ENCODE data around the gene MPP2. TPM values are rescaled to one million over a fixed set of nuclear protein-coding genes. Genes with fewer than 3 reads are reported as not detected.

MPP2 gene
- total and polyA plus RNA-seq, 7 donors = 0.23 to 33.0 (median 10.9) TPM

DNA sequence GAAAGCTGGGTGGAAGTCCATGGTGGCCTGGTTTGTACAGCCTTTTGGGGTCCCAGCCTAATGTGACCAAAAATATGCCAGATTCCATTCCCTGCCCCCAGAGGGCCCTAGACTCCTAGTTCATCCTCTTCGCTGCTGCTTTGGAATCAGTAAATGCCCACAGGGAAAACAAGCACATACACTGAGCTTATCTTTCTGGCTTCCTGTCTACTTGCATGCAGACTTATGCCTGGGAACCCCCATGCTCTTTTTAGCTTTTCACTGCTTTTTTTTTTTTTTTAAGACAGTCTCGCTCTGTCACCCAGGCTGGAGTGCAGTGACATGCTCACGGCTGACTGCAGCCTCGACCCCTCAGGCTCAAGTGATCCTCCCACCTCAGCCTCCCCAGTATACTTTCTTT, 66.5 kb downstream of the MPP2 start:
- H3K4me1 ChIP-seq = peaks cover 0 to 2% (median under 1%) of the 10 kb centered on the region in 4 donors
- H3K9me3 ChIP-seq = no peaks in the 10 kb centered on the region
- no peak for DNase-seq
- peak overlapping the region in 2 of 4 donors; percentile 8 to 19 for H3K27ac ChIP-seq
- intact Hi-C loops (cut with DNase I) = no loop called here
- H3K4me3 ChIP-seq = no peak overlapping the region
- 76 to 89% methylated on average over 4 of the region's 4 CpGs for WGBS, 2 donors
- TF ChIP-seq EP300 (IDR thresholded peaks at IDR 0.05) = no peak
- TF ChIP-seq, protein P1, sequence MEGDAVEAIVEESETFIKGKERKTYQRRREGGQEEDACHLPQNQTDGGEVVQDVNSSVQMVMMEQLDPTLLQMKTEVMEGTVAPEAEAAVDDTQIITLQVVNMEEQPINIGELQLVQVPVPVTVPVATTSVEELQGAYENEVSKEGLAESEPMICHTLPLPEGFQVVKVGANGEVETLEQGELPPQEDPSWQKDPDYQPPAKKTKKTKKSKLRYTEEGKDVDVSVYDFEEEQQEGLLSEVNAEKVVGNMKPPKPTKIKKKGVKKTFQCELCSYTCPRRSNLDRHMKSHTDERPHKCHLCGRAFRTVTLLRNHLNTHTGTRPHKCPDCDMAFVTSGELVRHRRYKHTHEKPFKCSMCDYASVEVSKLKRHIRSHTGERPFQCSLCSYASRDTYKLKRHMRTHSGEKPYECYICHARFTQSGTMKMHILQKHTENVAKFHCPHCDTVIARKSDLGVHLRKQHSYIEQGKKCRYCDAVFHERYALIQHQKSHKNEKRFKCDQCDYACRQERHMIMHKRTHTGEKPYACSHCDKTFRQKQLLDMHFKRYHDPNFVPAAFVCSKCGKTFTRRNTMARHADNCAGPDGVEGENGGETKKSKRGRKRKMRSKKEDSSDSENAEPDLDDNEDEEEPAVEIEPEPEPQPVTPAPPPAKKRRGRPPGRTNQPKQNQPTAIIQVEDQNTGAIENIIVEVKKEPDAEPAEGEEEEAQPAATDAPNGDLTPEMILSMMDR (IDR thresholded peaks at IDR 0.05) = no peak
- no peak for TF ChIP-seq POLR2AphosphoS5 (IDR thresholded peaks at IDR 0.05)
- TF ChIP-seq POLR2A (IDR thresholded peaks at IDR 0.05) = no peak
- no peaks in the 10 kb centered on the region for H3K27me3 ChIP-seq
- H3K36me3 ChIP-seq = no peaks in the 10 kb centered on the region

DNA sequence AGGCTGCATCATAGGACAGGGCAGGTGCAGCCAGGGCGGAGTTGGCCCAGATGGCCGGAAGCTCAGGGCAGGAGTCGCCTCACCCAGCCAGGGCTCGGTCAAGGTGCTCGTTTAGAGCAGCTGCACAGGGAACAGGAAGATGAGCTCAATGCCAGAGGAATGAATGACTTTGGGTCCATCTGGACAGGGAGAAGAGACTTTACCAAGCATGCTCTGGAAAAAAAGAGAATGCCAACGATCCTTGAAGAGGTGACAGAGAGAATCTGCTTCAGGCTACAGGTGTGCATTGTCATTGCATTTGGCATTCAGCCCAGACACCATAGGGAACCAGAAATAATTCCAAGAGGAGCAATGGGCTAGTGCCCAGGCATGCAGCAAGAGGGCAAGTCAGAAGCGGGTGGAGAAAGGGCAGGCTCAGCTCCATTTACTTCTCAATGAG, 67.6 kb downstream of the MPP2 start:
- DNase-seq = no peak
- Histone ChIP-seq H3K9me3 (no peaks in the 10 kb centered on the region), H3K27me3 (no peaks in the 10 kb centered on the region), H3K36me3 (no peaks in the 10 kb centered on the region), H3K27ac (no peak overlapping the region), H3K4me1 (no peaks in the 10 kb centered on the region), H3K4me3 (no peak overlapping the region)
- WGBS, 2 donors = 14 to 48% methylated on average over 7 of the region's 7 CpGs
- TF ChIP-seq POLR2AphosphoS5 (IDR thresholded peaks at IDR 0.05) (no peak), EP300 (IDR thresholded peaks at IDR 0.05) (no peak), POLR2A (IDR thresholded peaks at IDR 0.05) (no peak)
- TF ChIP-seq, protein P1 (IDR thresholded peaks at IDR 0.05) = no peak
- intact Hi-C loops (cut with DNase I) = no loop called here

DNA sequence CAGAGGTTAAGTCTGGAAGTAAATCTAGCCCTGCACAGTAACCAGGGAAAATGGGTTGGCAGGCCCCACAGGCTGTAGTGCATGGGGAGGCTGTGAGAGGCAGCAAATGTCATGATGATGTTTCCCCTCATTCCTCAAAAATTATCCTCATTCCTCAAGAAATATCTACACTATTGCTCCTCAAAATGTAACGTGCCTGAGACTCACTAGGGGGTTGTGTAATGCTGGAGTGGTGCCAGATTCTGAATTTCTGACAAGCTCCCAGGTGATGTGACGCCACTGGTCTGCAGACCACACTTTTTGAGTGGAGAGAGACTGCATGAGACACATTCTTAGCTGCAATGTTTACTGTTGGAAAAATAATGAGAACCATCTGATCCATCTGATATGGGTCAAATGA, 73.2 kb downstream of the MPP2 start:
- H3K27ac ChIP-seq = no peak overlapping the region
- no peaks in the 10 kb centered on the region for H3K27me3 ChIP-seq
- TF ChIP-seq POLR2AphosphoS5 (IDR thresholded peaks at IDR 0.05) (peak in 1 of 4 donors; percentile 14), POLR2A (IDR thresholded peaks at IDR 0.05) (no peak), EP300 (IDR thresholded peaks at IDR 0.05) (no peak)
- TF ChIP-seq, protein P1 (IDR thresholded peaks at IDR 0.05) = no peak
- no peaks in the 10 kb centered on the region for H3K9me3 ChIP-seq
- H3K36me3 ChIP-seq = peaks cover 0 to 15% (median 3%) of the 10 kb centered on the region in 4 donors
- whole genome bisulfite sequencing, 2 donors = 63 to 64% methylated on average over 2 of the region's 2 CpGs
- DNase-seq = peak; percentile 84
- H3K4me3 ChIP-seq = no peak overlapping the region
- intact Hi-C loops (cut with DNase I) = loop anchor here (5.0 kb wide), 1 partner anchor 57 kb away; the partner anchor contains the start of gene DUSP3
- peaks cover 0 to 23% (median 18%) of the 10 kb centered on the region in 4 donors for H3K4me1 ChIP-seq

DNA sequence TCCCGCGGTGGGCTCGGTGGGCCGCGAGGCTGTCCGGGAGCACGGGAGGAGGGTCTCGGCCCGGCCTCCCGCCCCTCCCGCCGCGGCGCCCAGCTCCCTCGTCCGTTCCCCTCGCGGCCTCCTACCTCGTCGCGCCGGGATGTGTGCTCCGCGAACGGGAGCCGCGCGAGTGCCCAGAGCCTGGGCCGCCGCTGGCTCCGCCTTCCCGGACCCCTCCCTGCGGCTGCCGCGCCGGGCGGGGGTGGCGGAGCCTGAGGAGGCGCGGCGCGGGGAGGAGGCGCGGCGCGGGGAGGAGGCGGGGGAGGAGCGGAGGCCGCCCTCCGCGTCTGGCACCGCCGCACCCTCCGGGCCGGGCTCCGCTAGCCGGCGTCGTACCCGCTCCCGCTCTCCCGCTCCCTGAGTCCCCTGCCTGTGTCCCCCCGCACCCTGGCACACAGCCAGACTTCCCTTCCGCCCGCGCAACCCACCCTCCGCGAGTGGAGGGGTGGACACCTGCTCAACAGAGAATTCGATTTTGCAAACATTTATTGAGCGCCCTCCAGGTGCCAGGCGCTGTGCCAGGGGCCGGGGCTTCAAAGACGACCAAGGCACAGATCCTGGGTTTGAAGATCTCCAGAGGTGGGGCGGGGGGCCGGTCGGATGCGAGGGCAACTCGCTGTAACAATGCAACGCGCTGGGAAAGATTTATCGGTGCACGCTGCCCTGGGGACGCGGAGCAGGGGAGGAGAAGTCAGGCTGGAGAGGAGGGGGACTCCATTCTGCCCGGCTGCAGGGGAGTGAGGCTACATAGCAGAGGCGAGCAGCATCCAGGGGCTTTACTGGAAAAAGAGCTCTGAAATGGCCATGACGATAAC, 74.1 kb downstream of the MPP2 start, which contains the start of gene MPP3:
Gene MPP3, minus strand, starts transcription at position 171 of the 854 bp plus-strand sequence. CDS start 1,240 bp downstream, outside the sequence.
- Histone ChIP-seq H3K27ac (peak within 1 kb of the TSS; percentile 68 to 76 (median 72)), H3K4me3 (peak within 1 kb of the TSS; percentile 54 to 90 (median 71)), H3K36me3 (peaks cover 0 to 21% (median 6%) of the 10 kb centered on the region in 4 donors), H3K4me1 (peaks cover 0 to 23% (median 18%) of the 10 kb centered on the region in 4 donors), H3K9me3 (no peaks in the 10 kb centered on the region), H3K27me3 (no peaks in the 10 kb centered on the region)
- TF ChIP-seq POLR2A (IDR thresholded peaks at IDR 0.05) (no peak), POLR2AphosphoS5 (IDR thresholded peaks at IDR 0.05) (peak; percentile 49 to 78 (median 58)), EP300 (IDR thresholded peaks at IDR 0.05) (no peak)
- intact Hi-C loops (cut with DNase I) = loop anchor here (5.0 kb wide), 1 partner anchor 56 kb away; the partner anchor contains the start of gene DUSP3
- peak; percentile 78 for DNase-seq
- WGBS, 2 donors = 1% methylated on average over 87 of the region's 87 CpGs

All from sigmoid colon (tissue), 7 donors.